Ascending aorta (tissue), 2 donors: ENCODE measurements around the gene ADARB1. TPM values are rescaled to one million over a fixed set of nuclear protein-coding genes. Genes with fewer than 3 reads are reported as not detected.

Experiments used
- DNase-seq, 2 donors: peaks; one replicate each; pipeline ENCODE4 v3.0.0-alpha.2; 2019; ENCODE audit warnings: low spot score in 2 of 2
- H3K27ac ChIP-seq, 2 donors: fragments of 200-600 bp; sonication (generic); one replicate each; pipeline ENCODE4 v1.5.1; 2016 to 2017; ENCODE audit warnings: mild to moderate bottlenecking in 1 of 2
- H3K27me3 ChIP-seq: fragments of 200-600 bp; sonication (generic); one replicate; pipeline ENCODE4 v1.5.1; 2017
- H3K36me3 ChIP-seq, 2 donors: fragments of 200-600 bp; sonication (generic); one replicate each; pipeline ENCODE4 v1.5.1; 2016
- H3K4me1 ChIP-seq, 2 donors: fragments of 200-600 bp; sonication (generic); one replicate each; pipeline ENCODE4 v1.5.1; 2016 to 2017; ENCODE audit warnings: mild to moderate bottlenecking in 1 of 2
- H3K4me3 ChIP-seq, 2 donors: fragments of 200-600 bp; sonication (generic); one replicate each; pipeline ENCODE4 v1.5.1; 2016 to 2017; ENCODE audit warnings: mild to moderate bottlenecking in 1 of 2
- H3K9me3 ChIP-seq, 2 donors: fragments of 200-600 bp; sonication (generic); one replicate each; pipeline ENCODE4 v1.5.1; 2016
- CTCF ChIP-seq, 3 experiments: fragments of 200-600 bp in 2 of 3; fragments of 450-650 bp in 1 of 3; sonication (generic) in 2 of 3; IDR thresholded peaks; one replicate each; pipeline ENCODE4 v1.5.1; 2016 to 2019; ENCODE audit warnings: antibody characterized with exemption in 3 of 3, mild to moderate bottlenecking in 1 of 3, moderate library complexity in 1 of 3
- intact Hi-C: fragments of 100-400 bp; cut with DNase I; formaldehyde crosslinking; loops from one replicate; pipeline ENCODE4 v1.15.1; 2023
- total RNA-seq: library from RNA; depleted of rRNA; stranded (reverse); fragments of >200 nt; gene quantifications from one replicate; pipeline ENCODE4 v1.1.0, GENCODE V29; 2016

ADARB1 gene
- total RNA-seq, 1 donor from 2014 or later = 82.9 TPM

- Histone ChIP-seq H3K4me1 (peaks cover 0 to 4% of the 10 kb centered on the region in 2 donors), H3K36me3 (no peaks in the 10 kb centered on the region), H3K9me3 (no peaks in the 10 kb centered on the region), H3K27me3 (no peaks in the 10 kb centered on the region), H3K4me3 (no peak overlapping the region), H3K27ac (no peak overlapping the region)
- intact Hi-C loops = no loop called here
- no peak for DNase-seq
- TF ChIP-seq CTCF (IDR thresholded peaks at IDR 0.05) = no peak
These were observed 176.7 kb downstream of the ADARB1 start for GRCh38 chr21:45250914-45251634.

- Histone ChIP-seq H3K36me3 (no peaks in the 10 kb centered on the region), H3K4me3 (no peak overlapping the region), H3K27me3 (no peaks in the 10 kb centered on the region), H3K27ac (no peak overlapping the region), H3K9me3 (no peaks in the 10 kb centered on the region), H3K4me1 (peaks cover 0 to 4% of the 10 kb centered on the region in 2 donors)
- intact Hi-C loops = no loop called here
- no peak for DNase-seq
- no peak for TF ChIP-seq CTCF (IDR thresholded peaks at IDR 0.05)
These were observed 177.5 kb downstream of the ADARB1 start for GRCh38 chr21:45251635-45252447.

- TF ChIP-seq CTCF (IDR thresholded peaks at IDR 0.05) = no peak
- H3K4me3 ChIP-seq = no peak overlapping the region
- H3K27me3 ChIP-seq = no peaks in the 10 kb centered on the region
- H3K27ac ChIP-seq = no peak overlapping the region
- no peaks in the 10 kb centered on the region for H3K36me3 ChIP-seq
- intact Hi-C loops = no loop called here
- no peak for DNase-seq
- peaks cover 0 to 4% of the 10 kb centered on the region in 2 donors for H3K4me1 ChIP-seq
- no peaks in the 10 kb centered on the region for H3K9me3 ChIP-seq
These were observed 178.1 kb downstream of the ADARB1 start for GRCh38 chr21:45252448-45252925.

GRCh38 chr21:45253180-45253579, 178.8 kb downstream of the ADARB1 start:
- no peak for TF ChIP-seq CTCF (IDR thresholded peaks at IDR 0.05)
- DNase-seq = no peak
- Histone ChIP-seq H3K9me3 (no peaks in the 10 kb centered on the region), H3K4me3 (no peak overlapping the region), H3K36me3 (no peaks in the 10 kb centered on the region), H3K4me1 (peaks cover 0 to 4% of the 10 kb centered on the region in 2 donors), H3K27me3 (no peaks in the 10 kb centered on the region), H3K27ac (no peak overlapping the region)
- intact Hi-C loops = no loop called here

GRCh38 chr21:45253633-45254459, 179.5 kb downstream of the ADARB1 start:
- Histone ChIP-seq H3K4me1 (no peaks in the 10 kb centered on the region), H3K27ac (no peak overlapping the region), H3K4me3 (no peak overlapping the region), H3K9me3 (no peaks in the 10 kb centered on the region), H3K36me3 (no peaks in the 10 kb centered on the region), H3K27me3 (no peaks in the 10 kb centered on the region)
- DNase-seq = no peak
- intact Hi-C loops = no loop called here
- TF ChIP-seq CTCF (IDR thresholded peaks at IDR 0.05) = no peak
